ENCODE results near the gene PSAT1.

Gene PSAT1

DNA sequence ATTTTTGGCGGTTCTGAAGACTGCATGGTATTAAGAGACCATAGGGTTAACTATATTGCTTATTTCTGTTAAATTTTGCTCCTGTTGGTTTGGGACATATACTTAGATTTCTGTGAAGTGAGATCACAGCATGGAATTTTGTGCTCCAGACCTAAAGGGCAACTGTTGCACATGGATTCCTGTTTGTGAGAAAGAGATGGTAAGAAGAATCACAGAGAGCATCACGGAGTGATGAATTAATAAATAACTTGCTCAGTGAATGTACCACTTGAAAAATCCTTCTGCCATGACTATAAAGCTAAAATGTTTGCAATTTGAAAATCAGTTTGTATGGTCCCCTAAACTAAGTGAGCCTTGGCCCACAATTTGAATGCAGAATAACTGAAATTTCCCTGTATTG lies 4.5 kb downstream of the PSAT1 start:
- Histone ChIP-seq H3K4me3 (ENCODE audit: low read length in 2 of 2) (no peak overlapping the region), H3K9ac (ENCODE audit: low read depth in 1 of 2, low read length in 2 of 2) (no peak overlapping the region), H3K36me3 (ENCODE audit: control insufficient read depth in 2 of 2, insufficient read depth in 2 of 2, low read length in 2 of 2) (peaks cover 0 to 3% of the 10 kb centered on the region in 2 donors), H3K4me1 (ENCODE audit: control insufficient read depth in 2 of 2, insufficient read depth in 2 of 2, low read length in 2 of 2) (peaks cover 10 to 11% of the 10 kb centered on the region in 2 donors), H3K27me3 (ENCODE audit: control insufficient read depth in 2 of 2, insufficient read depth in 2 of 2, low read length in 2 of 2) (peaks cover 7 to 14% of the 10 kb centered on the region in 2 donors), H3K9me3 (ENCODE audit: control insufficient read depth in 2 of 2, low read length in 2 of 2) (no peaks in the 10 kb centered on the region), H3K27ac (ENCODE audit: low read depth in 2 of 2, low read length in 2 of 2) (no peak overlapping the region)

DNA sequence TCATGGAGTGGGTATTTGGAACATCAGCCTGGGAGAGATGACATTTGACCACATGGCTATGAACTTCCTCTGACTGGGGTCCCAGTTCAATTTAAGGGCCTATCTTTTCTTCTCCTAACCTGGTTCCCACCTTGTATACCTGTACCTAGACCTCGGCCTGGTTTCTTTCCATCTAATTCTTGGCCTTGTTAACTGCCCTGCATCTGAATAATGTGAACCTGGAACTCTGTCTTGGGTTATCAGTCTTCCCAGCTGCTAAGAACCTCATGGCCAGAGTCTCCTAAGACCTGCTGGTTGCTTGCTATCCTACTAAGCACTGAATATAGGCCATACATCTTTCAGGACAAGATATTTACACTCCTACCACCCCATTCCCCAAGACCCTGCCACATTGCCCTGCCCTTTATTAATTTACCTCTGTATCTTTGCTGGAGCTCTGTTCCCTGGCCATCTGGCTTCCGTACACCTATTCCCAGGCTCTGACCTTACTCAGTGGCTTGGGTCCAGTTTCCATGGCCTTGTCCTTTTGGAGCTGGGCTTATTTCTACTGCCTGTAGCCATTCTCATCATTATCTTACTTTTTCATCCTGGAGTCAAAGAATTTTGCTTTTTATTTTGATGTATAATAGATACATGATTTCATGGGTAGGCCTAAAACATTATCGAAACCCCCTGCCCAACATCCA lies 6.6 kb downstream of the PSAT1 start:
- Histone ChIP-seq H3K4me3 (ENCODE audit: low read length in 2 of 2) (no peak overlapping the region), H3K4me1 (ENCODE audit: control insufficient read depth in 2 of 2, insufficient read depth in 2 of 2, low read length in 2 of 2) (no peaks in the 10 kb centered on the region), H3K27me3 (ENCODE audit: control insufficient read depth in 2 of 2, insufficient read depth in 2 of 2, low read length in 2 of 2) (peaks cover 4 to 6% of the 10 kb centered on the region in 2 donors), H3K36me3 (ENCODE audit: control insufficient read depth in 2 of 2, insufficient read depth in 2 of 2, low read length in 2 of 2) (peaks cover 0 to 3% of the 10 kb centered on the region in 2 donors), H3K9ac (ENCODE audit: low read depth in 1 of 2, low read length in 2 of 2) (no peak overlapping the region), H3K27ac (ENCODE audit: low read depth in 2 of 2, low read length in 2 of 2) (no peak overlapping the region), H3K9me3 (ENCODE audit: control insufficient read depth in 2 of 2, low read length in 2 of 2) (no peaks in the 10 kb centered on the region)

DNA sequence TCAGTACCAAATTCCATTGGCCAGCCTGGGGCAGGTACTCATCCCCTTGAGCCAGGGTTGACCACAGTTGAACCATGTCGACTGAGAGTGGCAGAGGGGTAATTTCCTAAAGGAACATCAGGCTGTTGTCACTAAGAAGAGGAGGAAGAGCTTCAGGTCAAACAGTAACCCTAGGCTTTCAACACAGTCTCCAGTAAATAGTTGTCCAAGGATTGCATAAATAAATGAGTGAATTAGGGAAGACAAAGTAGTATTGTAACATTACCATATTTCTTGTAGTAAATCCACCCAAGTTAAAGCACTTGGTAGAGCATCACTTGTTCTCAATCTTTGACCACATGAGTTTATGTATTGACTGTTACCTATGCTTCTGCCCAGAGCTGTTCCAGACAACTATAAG lies 7.4 kb downstream of the PSAT1 start:
- H3K27me3 ChIP-seq (ENCODE audit: control insufficient read depth in 2 of 2, insufficient read depth in 2 of 2, low read length in 2 of 2): peaks cover 0 to 4% of the 10 kb centered on the region in 2 donors
- H3K9ac ChIP-seq (ENCODE audit: low read depth in 1 of 2, low read length in 2 of 2): no peak overlapping the region
- peaks cover 0 to 3% of the 10 kb centered on the region in 2 donors for H3K36me3 ChIP-seq (ENCODE audit: control insufficient read depth in 2 of 2, insufficient read depth in 2 of 2, low read length in 2 of 2)
- no peaks in the 10 kb centered on the region for H3K9me3 ChIP-seq (ENCODE audit: control insufficient read depth in 2 of 2, low read length in 2 of 2)
- H3K27ac ChIP-seq (ENCODE audit: low read depth in 2 of 2, low read length in 2 of 2): no peak overlapping the region
- H3K4me1 ChIP-seq (ENCODE audit: control insufficient read depth in 2 of 2, insufficient read depth in 2 of 2, low read length in 2 of 2): no peaks in the 10 kb centered on the region
- H3K4me3 ChIP-seq (ENCODE audit: low read length in 2 of 2): no peak overlapping the region

DNA sequence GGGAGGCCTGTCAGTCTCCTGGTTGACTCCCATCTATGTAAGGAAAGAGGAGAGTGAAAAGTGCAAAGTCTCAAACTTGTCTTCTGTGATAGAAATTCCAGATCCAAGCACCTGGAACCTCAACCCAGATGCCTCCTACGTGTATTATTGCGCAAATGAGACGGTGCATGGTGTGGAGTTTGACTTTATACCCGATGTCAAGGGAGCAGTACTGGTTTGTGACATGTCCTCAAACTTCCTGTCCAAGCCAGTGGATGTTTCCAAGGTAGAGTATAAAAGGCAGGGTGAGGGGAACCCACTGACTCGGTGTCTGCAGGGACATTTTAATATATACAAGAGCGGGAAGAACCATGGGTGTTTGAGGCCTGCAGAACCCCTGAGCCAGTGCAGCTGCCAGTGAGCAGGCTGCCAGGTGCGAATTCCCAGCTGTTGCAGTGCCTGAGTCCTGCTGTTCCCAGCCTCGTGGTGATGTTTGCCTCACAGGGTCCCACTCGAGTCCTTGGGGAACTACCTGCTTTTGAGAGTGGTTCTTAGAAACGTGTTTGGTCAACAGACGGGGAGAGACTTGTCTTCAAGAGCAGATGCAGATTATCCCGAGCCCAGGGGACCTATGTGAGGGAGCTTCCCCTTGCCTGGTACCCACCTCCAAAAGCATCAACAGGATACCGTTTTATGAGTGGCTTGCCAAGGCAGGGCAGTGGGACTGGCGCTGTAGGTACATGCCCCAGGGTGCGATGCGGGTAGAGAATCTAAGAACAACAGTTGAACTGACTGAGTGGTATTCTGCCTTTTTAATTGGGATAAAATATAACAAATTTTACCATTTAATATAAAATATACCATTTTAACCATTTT lies 9.5 kb downstream of the PSAT1 start:
- H3K9ac ChIP-seq (ENCODE audit: low read depth in 1 of 2, low read length in 2 of 2): no peak overlapping the region
- no peaks in the 10 kb centered on the region for H3K4me1 ChIP-seq (ENCODE audit: control insufficient read depth in 2 of 2, insufficient read depth in 2 of 2, low read length in 2 of 2)
- H3K9me3 ChIP-seq (ENCODE audit: control insufficient read depth in 2 of 2, low read length in 2 of 2): no peaks in the 10 kb centered on the region
- no peak overlapping the region for H3K27ac ChIP-seq (ENCODE audit: low read depth in 2 of 2, low read length in 2 of 2)
- H3K27me3 ChIP-seq (ENCODE audit: control insufficient read depth in 2 of 2, insufficient read depth in 2 of 2, low read length in 2 of 2): no peaks in the 10 kb centered on the region
- H3K4me3 ChIP-seq (ENCODE audit: low read length in 2 of 2): no peak overlapping the region
- H3K36me3 ChIP-seq (ENCODE audit: control insufficient read depth in 2 of 2, insufficient read depth in 2 of 2, low read length in 2 of 2): peaks cover 0 to 3% of the 10 kb centered on the region in 2 donors

DNA sequence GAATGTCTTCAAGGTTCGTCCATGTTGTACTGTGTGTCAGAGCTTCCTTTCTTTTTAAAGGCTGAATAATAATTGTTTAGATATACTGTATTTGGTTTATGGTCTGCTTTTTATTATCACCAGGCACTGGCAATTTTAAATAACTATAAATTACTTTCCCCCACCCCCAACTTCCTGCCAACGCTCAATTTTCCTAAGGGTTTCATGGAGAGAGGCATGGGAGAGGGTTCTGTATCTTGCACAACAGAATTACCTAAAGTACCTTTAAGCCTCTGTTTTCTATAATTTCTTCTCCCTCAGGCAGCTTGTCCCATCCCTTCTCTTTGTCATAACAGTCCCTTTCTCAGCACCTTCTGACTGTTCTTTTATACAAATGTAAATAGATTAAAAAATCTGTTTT lies 10.4 kb downstream of the PSAT1 start:
- Histone ChIP-seq H3K36me3 (ENCODE audit: control insufficient read depth in 2 of 2, insufficient read depth in 2 of 2, low read length in 2 of 2) (peaks cover 0 to 3% of the 10 kb centered on the region in 2 donors), H3K4me1 (ENCODE audit: control insufficient read depth in 2 of 2, insufficient read depth in 2 of 2, low read length in 2 of 2) (no peaks in the 10 kb centered on the region), H3K27me3 (ENCODE audit: control insufficient read depth in 2 of 2, insufficient read depth in 2 of 2, low read length in 2 of 2) (no peaks in the 10 kb centered on the region), H3K4me3 (ENCODE audit: low read length in 2 of 2) (no peak overlapping the region), H3K9me3 (ENCODE audit: control insufficient read depth in 2 of 2, low read length in 2 of 2) (no peaks in the 10 kb centered on the region), H3K27ac (ENCODE audit: low read depth in 2 of 2, low read length in 2 of 2) (no peak overlapping the region), H3K9ac (ENCODE audit: low read depth in 1 of 2, low read length in 2 of 2) (no peak overlapping the region)

DNA sequence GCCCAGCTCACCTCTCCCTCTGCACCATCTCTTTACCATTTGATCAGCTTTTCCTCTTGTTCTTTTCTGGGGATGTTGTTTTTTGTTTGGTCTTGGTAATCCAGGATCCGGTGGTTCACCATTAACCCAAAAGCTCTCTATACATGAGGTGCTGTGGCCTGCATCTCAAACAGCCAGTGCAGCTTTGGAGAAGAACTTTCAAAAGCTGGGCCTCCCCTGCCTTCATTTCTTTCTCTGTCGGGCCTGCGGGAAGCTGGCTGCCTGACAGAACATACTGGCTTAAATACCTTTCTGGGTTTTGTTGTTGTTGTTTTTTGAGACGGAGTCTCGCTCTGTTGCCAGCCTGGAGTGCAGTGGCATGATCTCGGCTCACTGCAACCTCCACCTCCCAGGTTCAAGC lies 12.1 kb downstream of the PSAT1 start:
- no peak overlapping the region for H3K9ac ChIP-seq (ENCODE audit: low read depth in 1 of 2, low read length in 2 of 2)
- H3K27ac ChIP-seq (ENCODE audit: low read depth in 2 of 2, low read length in 2 of 2): no peak overlapping the region
- no peaks in the 10 kb centered on the region for H3K4me1 ChIP-seq (ENCODE audit: control insufficient read depth in 2 of 2, insufficient read depth in 2 of 2, low read length in 2 of 2)
- no peaks in the 10 kb centered on the region for H3K9me3 ChIP-seq (ENCODE audit: control insufficient read depth in 2 of 2, low read length in 2 of 2)
- H3K27me3 ChIP-seq (ENCODE audit: control insufficient read depth in 2 of 2, insufficient read depth in 2 of 2, low read length in 2 of 2): no peaks in the 10 kb centered on the region
- no peak overlapping the region for H3K4me3 ChIP-seq (ENCODE audit: low read length in 2 of 2)
- H3K36me3 ChIP-seq (ENCODE audit: control insufficient read depth in 2 of 2, insufficient read depth in 2 of 2, low read length in 2 of 2): peaks cover 0 to 3% of the 10 kb centered on the region in 2 donors

DNA sequence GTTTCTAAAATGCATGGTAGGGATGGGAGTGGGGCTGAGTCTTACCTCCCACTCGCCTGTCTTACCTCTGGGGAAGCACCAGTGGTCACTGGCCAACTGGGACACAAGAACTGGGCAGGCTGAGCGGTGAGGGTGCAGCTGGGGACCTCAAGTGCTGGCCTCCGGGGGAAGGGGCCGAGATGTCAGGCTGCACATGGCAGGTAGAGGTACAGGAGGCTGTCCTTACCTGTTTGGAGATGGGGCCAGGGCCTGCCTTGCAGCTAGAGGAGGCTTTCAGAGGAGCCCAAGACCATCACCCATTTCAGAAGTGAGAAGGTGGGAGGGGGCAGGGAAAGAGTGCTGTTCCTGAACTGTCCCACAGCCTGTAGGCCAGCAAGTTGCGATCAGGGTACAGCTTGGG lies 14.2 kb downstream of the PSAT1 start:
- Histone ChIP-seq H3K27ac (ENCODE audit: low read depth in 2 of 2, low read length in 2 of 2) (no peak overlapping the region), H3K9me3 (ENCODE audit: control insufficient read depth in 2 of 2, low read length in 2 of 2) (no peaks in the 10 kb centered on the region), H3K4me3 (ENCODE audit: low read length in 2 of 2) (no peak overlapping the region), H3K36me3 (ENCODE audit: control insufficient read depth in 2 of 2, insufficient read depth in 2 of 2, low read length in 2 of 2) (no peaks in the 10 kb centered on the region), H3K9ac (ENCODE audit: low read depth in 1 of 2, low read length in 2 of 2) (no peak overlapping the region), H3K27me3 (ENCODE audit: control insufficient read depth in 2 of 2, insufficient read depth in 2 of 2, low read length in 2 of 2) (no peaks in the 10 kb centered on the region), H3K4me1 (ENCODE audit: control insufficient read depth in 2 of 2, insufficient read depth in 2 of 2, low read length in 2 of 2) (no peaks in the 10 kb centered on the region)

DNA sequence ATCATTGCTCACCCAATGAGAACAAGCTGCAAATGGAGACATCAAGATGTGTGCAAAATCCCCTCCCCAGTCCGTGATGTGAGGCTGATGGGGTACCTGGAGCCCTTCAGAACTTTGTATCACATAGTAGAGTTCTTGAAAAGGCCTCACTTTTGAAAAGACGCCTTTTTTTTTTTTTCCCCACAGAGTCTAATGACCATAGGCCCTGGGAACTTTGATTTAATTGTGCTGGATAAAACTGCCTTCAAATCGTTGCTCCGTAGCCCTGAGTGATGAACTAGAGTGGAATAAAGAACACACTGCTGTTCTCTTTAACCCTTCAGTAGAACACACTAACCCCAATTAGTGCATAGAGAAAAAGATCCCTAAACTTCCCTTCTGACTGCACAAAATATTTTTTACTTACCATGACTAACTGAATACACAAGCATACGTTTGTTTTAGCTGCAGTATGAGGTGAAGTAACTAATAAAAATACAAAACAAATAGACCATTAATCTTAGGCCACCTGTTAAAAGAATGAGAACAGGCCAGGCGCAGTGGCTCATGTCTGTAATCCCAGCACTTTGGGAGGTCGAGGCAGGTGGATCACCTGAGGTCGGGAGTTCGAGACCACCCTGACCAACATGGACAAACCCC lies 15.1 kb downstream of the PSAT1 start:
- no peak overlapping the region for H3K4me3 ChIP-seq (ENCODE audit: low read length in 2 of 2)
- no peaks in the 10 kb centered on the region for H3K27me3 ChIP-seq (ENCODE audit: control insufficient read depth in 2 of 2, insufficient read depth in 2 of 2, low read length in 2 of 2)
- H3K4me1 ChIP-seq (ENCODE audit: control insufficient read depth in 2 of 2, insufficient read depth in 2 of 2, low read length in 2 of 2): no peaks in the 10 kb centered on the region
- H3K9ac ChIP-seq (ENCODE audit: low read depth in 1 of 2, low read length in 2 of 2): no peak overlapping the region
- no peaks in the 10 kb centered on the region for H3K36me3 ChIP-seq (ENCODE audit: control insufficient read depth in 2 of 2, insufficient read depth in 2 of 2, low read length in 2 of 2)
- no peak overlapping the region for H3K27ac ChIP-seq (ENCODE audit: low read depth in 2 of 2, low read length in 2 of 2)
- H3K9me3 ChIP-seq (ENCODE audit: control insufficient read depth in 2 of 2, low read length in 2 of 2): no peaks in the 10 kb centered on the region

DNA sequence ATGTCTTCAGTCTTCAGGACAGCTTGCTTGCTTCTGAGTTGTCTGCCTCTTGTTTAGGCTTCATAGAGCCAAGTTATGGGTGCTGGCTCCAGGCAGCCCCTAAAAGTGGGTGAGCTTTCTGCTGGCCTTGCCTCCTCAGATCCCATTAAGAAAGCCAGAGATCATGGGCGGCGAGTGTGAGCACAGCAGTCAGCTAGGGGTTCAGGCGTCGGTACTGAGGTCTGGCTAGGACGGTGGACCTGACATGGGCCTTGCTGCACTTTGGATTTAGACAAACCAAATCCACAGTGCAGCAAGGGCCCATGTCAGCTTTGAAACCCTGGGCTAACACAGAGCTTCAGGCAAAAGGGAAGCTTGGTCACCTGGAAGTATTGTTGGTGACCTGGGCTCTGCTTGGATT lies 17.6 kb downstream of the PSAT1 start:
- Histone ChIP-seq H3K9me3 (ENCODE audit: control insufficient read depth in 2 of 2, low read length in 2 of 2) (no peaks in the 10 kb centered on the region), H3K36me3 (ENCODE audit: control insufficient read depth in 2 of 2, insufficient read depth in 2 of 2, low read length in 2 of 2) (peaks cover 0 to 3% of the 10 kb centered on the region in 2 donors), H3K4me3 (ENCODE audit: low read length in 2 of 2) (no peak overlapping the region), H3K9ac (ENCODE audit: low read depth in 1 of 2, low read length in 2 of 2) (no peak overlapping the region), H3K27me3 (ENCODE audit: control insufficient read depth in 2 of 2, insufficient read depth in 2 of 2, low read length in 2 of 2) (no peaks in the 10 kb centered on the region), H3K27ac (ENCODE audit: low read depth in 2 of 2, low read length in 2 of 2) (no peak overlapping the region), H3K4me1 (ENCODE audit: control insufficient read depth in 2 of 2, insufficient read depth in 2 of 2, low read length in 2 of 2) (no peaks in the 10 kb centered on the region)

Measured in mucosa of rectum (tissue), 2 donors.